HS-5 (cell line): Measurements from ENCODE around the gene UQCC5.

ENCODE experiments used
- DNase-seq: peaks from one replicate; pipeline ENCODE4 v3.0.0-alpha.2; 2012; ENCODE audit warnings: low read depth

The UQCC5 gene

DNA sequence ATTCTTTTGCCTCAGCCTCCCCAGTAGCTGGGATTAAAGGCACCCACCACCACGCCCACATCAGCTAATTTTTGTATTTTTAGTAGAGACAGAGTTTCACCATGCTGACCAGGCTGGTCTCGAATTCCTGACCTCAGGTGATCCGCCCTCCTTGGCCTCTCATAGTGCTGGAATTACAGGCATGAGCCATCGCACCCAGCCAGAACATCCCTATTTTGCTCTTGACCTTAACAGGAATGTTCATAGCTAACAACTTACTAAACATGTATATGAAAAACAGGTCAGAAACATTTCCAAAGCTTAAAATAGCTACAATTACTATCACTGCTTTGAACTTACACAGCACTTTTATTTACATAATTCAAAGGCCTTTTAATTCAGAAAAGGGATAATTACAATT lies 33.7 kb downstream of the UQCC5 start:
- no peak for DNase-seq

DNA sequence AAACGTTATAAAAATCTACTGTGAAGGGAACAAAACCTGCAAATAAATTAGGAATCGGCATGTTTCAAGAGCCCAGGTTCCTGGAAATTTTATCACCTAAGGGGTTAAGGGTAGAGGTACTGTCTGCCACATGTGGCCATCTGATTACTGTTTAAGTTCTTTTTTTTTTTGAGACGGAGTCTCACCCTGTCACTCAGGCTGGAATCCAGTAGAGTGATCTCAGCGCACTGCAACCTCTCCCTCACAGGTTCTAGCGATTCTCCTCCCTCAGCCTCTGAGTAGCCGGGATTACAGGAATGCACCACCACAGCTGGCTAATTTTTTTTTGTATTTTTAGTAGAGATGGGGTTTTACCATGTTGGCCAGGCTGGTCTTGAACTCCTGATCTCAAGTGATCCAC lies 35.8 kb downstream of the UQCC5 start:
- DNase-seq = no peak

DNA sequence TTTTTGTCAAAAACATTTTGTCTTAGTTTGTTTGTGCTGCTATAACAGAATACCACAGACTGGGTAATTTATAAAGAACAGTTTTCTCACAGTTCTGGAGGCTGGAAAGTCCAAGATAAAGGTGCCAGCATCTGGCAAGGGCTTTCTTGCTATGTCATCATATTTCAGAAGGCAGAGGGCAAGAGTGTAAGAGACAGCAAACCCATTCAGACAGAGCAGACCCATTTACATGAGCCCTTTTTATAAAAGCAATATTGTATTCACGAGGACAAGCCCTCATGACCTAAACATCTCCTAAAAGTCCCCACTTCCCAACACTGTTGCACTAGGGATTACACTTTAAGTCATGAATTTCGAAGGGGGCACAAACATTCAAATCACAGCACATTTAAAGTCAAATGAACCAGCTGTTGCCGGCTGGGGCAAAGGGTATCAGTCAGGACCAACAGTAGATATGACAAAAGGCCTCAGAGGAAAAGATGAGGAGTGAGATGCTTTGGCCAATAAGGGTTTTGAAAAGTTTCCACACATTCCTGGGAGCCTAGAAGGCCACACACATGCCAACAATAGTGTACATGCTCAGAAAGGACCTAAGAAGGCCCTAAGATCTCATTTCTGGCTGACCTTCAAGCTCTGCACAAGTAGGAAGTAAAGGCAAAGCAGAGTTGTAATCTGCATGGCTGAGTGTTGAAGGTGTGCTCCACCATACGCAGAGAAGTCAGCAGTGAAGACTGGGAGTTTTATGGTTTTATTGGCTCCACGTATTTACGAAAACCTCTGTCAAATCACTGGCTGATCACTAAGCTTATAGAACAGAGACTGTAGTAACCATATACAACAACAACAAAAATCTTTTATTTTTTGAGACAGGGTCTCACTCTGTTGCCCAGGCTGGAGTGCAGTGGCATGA lies 37.9 kb downstream of the UQCC5 start:
- DNase-seq = no peak
